Activated CD4-positive, alpha-beta T cell treated with anti-CD3 and anti-CD28 coated beads for 1 hour (primary cell): Measurements from ENCODE around the gene KRT81.

Experiments used
- DNase-seq: peaks from one replicate; pipeline ENCODE4 v3.0.0-alpha.2; 2020

The KRT81 gene

DNA sequence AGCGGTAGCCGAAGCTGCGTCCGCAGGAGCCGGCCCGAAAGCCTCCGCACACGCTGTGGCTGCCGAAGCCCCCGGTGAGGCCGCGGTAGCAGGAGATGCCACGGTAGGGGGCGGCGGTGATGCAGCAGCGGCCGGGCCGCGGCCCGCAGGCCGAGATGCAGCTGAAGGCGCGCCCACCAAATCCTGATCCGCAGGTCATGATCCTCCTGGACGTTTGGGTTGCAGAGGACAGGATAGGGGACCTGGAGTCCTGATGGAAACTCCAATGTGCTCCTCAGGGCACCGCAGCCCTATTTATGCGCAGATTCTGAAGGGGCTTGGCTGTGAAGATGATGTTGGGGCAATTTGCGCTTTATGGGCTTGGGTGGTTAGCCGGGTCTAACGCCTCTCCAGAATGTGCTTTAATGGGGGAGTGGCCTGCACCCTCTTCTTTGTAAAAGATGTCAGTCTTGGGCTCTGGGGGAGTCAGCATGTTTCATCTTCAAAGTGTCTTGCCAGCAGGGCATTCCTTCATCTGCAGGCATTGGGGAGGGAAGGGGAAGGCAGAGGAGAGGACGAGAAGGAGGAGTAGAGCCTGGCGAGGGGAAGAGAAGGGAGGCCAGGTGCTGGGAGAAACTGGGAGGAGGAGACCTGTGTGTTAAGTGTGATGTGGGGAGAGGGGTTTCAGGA is at the start of gene KRT81:
Gene KRT81 (minus strand): TSS at position 268 of the 669 bp plus-strand sequence. CDS start 69 bp downstream, at position 199.
- DNase-seq: no peak

DNA sequence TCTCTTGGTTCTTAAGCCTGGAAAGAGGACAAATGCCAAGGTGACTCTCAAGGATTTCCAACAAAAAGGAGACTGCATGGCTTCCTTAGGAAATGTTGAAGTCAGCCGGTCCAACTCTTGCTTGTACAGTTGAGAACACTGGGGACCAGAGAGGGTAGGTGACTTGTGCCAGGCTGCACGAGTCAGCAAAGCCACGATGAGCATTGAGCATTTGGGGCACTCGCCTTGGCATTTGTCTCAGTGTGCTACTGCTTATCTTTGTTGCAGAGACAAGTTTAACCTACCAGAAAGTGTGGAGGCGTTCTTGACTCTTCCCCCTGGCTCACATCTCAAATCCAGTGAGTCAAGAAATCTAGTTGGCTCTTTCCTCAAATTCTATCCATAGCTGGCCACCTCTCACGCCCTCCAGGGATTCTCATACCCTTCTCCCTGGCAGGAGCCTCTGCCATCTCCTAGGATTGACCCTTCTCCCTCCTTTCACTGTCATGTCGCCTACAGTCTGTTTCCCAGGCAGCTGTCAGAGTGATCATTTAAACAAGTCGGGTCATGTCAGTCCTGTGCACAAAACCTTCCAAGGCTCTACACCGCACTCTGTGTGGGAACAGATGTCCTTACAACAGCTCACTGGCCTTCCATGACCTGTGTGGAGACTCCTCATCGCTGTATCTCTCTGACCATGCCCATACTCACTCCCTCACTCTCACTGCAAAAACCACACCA is 47.1 kb upstream of the KRT81 start:
- no peak for DNase-seq

DNA sequence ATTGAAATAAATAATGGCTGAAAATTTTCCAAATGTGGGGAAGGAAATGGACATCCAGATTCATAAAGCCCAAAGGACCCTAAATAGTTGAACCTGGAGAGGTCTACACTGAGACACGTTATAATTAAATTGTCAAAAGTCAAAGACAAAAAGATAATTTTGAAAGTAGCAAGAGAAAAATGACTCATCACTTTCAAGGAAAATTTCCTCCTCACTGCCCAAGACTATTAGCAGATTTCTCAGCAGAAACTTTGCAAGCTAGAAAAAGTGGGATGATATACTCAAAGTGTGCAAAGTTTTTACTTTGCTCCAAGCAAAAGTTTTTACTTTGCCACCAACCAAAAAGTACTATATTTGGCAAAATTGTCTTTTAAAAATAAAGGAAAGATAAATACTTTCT is 45.7 kb upstream of the KRT81 start:
- no peak for DNase-seq

DNA sequence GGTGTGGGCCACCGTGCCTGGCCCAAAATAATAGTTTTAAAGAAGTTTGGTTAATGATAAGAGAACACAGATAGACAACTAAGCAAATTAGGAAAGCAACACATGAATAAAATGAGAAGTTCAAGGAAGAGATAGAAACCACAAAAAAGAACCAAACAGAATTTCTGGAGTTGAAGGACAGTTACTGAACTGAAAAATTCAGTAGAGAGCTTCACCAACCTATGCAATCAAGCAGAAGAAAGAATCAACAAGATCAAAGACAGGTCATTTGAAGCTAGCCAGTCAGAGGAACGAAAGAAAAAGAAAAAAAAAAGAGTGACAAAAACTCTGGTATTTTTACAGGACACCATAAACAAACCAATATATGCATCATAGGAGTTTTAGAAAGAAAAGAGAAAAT is 45.3 kb upstream of the KRT81 start:
- DNase-seq: no peak

- DNase-seq: no peak
Measured at GRCh38 chr12:52335598-52336262, 44.4 kb upstream of the KRT81 start.

DNA sequence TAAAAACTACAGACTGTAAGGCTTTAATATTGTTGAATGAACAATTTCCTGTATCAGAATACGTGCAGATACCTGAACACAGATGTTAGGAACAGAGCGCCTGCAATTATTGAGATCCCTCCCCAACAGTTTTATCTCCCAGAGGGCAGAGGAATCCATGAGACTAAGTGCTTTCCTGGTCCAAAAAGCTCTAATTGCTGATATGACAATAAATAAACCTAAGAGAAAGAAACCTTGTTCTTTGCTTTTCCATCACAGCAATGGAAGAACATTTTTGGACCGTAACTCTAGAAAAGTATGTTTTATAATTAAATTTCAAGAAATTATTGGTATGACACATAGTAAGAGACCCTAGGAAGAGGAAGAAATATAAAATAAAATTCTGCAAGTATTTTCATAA is 42.9 kb upstream of the KRT81 start:
- DNase-seq: no peak

GRCh38 chr12:52333321-52333720 is 42.0 kb upstream of the KRT81 start:
- no peak for DNase-seq

- DNase-seq: no peak
Measured at GRCh38 chr12:52332381-52332780, 41.0 kb upstream of the KRT81 start.

- DNase-seq: no peak
Measured at GRCh38 chr12:52331833-52332232, 40.5 kb upstream of the KRT81 start.

- DNase-seq: no peak
Measured at GRCh38 chr12:52331039-52331438, 39.7 kb upstream of the KRT81 start.

DNA sequence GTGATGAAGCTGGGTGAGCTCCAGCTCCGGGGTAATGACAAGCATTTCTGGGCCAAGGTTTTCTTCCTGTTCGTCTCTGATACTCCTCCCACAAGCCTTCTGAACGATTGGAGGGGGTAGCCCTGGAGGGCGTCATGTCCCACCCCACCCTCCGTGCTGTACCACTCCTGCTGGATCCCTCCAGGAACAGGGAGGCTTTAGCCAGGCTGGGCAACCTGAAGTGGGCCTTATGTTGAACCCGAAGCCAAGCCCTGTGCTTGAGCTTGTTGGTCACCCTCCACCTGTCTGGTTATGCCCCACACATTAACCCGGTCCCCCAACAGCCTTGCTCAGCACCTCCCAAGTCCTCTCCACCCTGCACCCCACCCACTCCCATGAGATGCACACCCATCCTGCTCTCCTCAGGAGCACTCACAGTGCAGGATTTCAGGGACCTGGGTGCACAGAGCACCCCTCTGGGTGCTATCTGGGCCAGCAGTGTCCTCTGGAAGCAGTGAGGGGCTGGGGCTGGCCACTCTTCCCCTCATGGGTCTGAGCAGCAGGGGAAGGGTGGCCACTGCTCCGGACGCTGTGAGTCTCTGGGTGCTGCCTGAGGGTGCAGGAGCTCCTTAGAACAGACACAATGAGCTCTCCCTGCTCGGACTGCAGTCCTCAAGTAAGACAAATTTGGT is 36.6 kb upstream of the KRT81 start:
- DNase-seq: no peak

GRCh38 chr12:52327052-52327829 is 35.9 kb upstream of the KRT81 start:
- peak; percentile 69 for DNase-seq

DNA sequence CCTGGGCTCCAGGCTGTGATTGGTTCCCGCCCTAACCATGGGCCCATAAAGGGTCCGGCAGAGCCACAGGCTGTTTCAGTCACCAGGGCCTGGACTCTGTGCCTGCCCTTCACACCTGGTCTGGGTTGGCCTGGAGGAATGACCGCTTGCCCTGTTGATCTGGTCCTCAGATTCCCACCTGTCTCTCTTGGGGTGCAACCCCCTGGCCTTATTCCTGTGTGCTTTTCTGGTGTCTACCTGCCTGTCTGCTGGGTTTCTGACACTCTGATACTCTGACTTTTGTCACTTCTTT is 32.8 kb upstream of the KRT81 start:
- DNase-seq: no peak

DNA sequence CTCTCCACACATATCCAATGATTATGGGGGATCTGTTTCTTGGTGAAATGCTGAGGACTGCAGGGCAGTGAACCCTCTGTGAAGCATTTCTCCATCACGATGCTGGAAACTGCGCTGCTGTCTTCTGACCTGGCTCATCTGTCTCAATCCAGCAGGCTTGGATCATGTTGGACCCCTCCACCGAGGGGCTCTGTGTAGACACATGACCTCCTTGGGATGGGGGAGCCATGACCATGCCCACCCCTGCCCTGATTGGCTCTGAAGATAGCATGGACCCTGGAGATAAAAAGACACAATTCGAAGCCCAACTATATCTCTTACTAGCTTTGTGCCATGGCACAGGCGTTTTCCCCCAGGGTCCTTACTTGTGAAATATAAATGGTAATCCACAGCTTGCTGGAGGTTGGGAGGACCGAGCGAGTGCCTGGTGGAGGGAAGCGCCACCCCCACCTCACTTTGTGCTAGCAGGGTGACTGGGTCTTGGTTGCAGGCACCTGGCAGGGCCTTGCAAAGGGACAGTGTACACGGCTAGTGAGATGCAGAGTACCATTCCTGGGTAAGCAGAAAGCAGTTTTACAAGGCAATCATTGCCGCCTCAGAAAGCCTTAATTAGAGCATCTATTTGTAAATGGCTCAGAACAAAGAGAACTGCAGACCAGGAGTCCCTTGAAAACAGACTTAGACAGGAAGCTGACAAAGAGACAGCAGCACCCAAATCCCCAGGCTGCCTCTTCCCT is 32.2 kb upstream of the KRT81 start:
- DNase-seq: no peak

DNA sequence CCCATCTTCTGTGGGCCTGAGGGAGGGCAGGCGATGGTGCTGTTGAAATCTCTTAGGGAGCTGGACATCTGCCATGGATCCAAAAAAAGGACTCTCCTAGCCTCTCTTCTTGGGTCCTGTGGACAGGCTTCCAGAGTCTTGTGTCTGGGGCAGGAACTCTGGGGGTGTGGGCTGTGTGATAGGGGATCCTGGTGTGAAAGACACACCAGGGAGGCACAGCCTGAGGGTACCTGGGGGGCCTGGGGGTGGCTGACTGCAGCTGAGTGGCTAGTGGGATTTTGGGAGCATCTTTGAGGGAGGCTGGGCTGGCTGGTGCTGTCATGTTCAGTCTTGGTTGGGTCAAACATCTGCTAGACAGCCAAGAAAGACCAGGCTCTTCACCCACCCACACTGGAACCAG is 31.7 kb upstream of the KRT81 start:
- DNase-seq: no peak

- no peak for DNase-seq
Measured at GRCh38 chr12:52322069-52322468, 30.7 kb upstream of the KRT81 start.

DNA sequence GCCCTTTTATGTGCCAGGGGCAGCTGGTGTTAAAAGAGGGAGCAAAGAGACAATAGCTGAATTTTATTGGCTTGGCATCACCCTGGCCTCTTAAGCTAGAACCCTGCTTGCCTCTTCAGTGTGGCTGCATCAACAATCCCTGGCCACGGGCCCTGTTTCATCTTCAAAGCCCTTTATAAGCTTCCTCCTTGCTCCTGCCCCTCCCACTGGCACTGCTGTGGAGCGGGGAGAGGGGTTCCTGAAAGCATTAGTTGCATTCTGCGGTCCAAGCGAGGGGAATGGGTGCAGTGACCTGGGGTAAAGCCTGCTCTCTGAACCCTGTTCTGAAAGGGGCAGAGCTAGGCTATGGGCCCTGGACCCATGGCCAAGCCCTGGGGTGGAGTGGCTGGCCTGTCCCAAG is 30.1 kb upstream of the KRT81 start:
- no peak for DNase-seq

DNA sequence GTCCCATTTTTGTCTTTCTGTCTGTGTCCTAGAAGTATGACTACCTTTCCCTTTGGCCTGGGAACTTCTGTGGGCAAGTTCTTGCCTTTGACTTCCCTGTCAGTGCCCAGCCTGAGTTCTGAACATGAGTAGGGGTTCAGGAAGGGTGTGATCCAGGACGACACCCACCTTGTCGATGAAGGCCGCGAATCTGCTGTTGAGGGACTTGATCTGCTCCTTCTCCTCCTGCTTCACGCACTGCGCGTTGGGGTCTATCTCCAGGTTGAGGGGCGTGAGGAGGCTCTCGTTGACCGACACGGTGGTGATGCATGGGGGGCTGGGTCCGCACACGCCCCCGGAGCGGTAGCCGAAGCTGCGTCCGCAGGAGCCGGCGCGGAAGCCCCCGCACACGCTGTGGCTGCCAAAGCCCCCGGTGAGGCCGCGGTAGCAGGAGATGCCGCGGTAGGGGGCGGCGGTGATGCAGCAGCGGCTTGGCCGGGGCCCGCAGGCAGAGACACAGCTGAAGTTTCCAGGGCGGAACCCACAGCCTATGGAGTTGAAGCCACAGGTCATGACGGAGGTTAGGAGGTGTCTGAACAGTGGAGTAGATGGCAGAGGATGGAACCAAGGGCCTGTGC is 29.6 kb upstream of the KRT81 start, which contains the start of gene KRT83:
Gene KRT83 (minus strand): TSS at position 615 of the 617 bp plus-strand sequence. CDS start 63 bp downstream, at position 552.
- no peak for DNase-seq

DNA sequence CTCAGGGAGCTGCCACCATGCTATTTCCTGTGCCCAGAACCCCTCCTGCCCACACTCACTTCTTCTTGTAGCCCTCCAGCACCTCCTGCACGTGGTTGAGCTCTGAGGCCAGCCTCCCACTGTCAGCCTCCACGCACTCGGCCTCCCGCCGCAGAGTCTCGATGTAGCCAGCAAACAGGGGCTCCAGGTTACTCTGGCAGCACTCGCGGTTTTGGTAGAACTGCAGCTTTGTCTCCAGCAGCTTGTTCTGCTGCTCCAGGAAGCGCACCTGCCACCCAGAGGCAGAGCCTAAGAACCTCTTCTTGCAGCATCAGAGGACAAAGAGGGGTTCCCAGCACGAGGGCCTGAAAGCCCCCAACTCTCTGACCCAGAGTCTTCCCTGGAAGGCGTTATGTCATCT is 27.8 kb upstream of the KRT81 start:
- no peak for DNase-seq

- no peak for DNase-seq
Measured at GRCh38 chr12:52318241-52318990, 27.1 kb upstream of the KRT81 start.
